Stimulated activated naive CD8-positive, alpha-beta T cell treated with anti-CD3 and anti-CD28 coated beads, Interleukin-15, Interleukin-2, amounts not matched to agents 100 ng/mL and 50 ng/mL, for 24 hours (primary cell): ENCODE results near the gene RAD50.
A peak's percentile ranks its signal among the peaks of the same experiment; 100 is the strongest.

Experiments
- H3K27ac Mint-ChIP-seq: one replicate; pipeline ENCODE4 v1.8.0; 2021; ENCODE audit warnings: mild to moderate bottlenecking, mixed read lengths
- H3K27me3 Mint-ChIP-seq: one replicate; pipeline ENCODE4 v1.8.0; 2021; ENCODE audit warnings: mixed read lengths
- H3K36me3 Mint-ChIP-seq: one replicate; pipeline ENCODE4 v1.8.0; 2021; ENCODE audit warnings: low read depth, mixed read lengths
- H3K4me1 Mint-ChIP-seq: one replicate; pipeline ENCODE4 v1.8.0; 2021; ENCODE audit warnings: low read depth, mixed read lengths
- H3K4me3 Mint-ChIP-seq: one replicate; pipeline ENCODE4 v1.8.0; 2021; ENCODE audit warnings: mild to moderate bottlenecking, mixed read lengths
- H3K9me3 Mint-ChIP-seq: one replicate; pipeline ENCODE4 v1.8.0; 2021; ENCODE audit warnings: mixed read lengths

Gene RAD50

GRCh38 chr5:132637241-132637640, 80.5 kb downstream of the RAD50 start:
- H3K4me1 Mint-ChIP-seq: peaks cover 76% of the 10 kb centered on the region
- peak overlapping the region; percentile 29 for H3K27ac Mint-ChIP-seq
- H3K9me3 Mint-ChIP-seq: no peaks in the 10 kb centered on the region
- no peaks in the 10 kb centered on the region for H3K27me3 Mint-ChIP-seq
- peaks cover 72% of the 10 kb centered on the region for H3K36me3 Mint-ChIP-seq
- no peak overlapping the region for H3K4me3 Mint-ChIP-seq

- Mint-ChIP-seq H3K9me3 (no peaks in the 10 kb centered on the region), H3K4me1 (peaks cover 86% of the 10 kb centered on the region), H3K27ac (no peak overlapping the region), H3K27me3 (no peaks in the 10 kb centered on the region), H3K36me3 (peaks cover 76% of the 10 kb centered on the region), H3K4me3 (no peak overlapping the region)
These were observed 82.9 kb downstream of the RAD50 start for GRCh38 chr5:132639706-132640130.

- H3K4me3 Mint-ChIP-seq: no peak overlapping the region
- H3K4me1 Mint-ChIP-seq: peaks cover 77% of the 10 kb centered on the region
- no peaks in the 10 kb centered on the region for H3K9me3 Mint-ChIP-seq
- peak overlapping the region; percentile 85 for H3K27ac Mint-ChIP-seq
- peaks cover 79% of the 10 kb centered on the region for H3K36me3 Mint-ChIP-seq
- no peaks in the 10 kb centered on the region for H3K27me3 Mint-ChIP-seq
These were observed 83.8 kb downstream of the RAD50 start for GRCh38 chr5:132640613-132641012.

DNA sequence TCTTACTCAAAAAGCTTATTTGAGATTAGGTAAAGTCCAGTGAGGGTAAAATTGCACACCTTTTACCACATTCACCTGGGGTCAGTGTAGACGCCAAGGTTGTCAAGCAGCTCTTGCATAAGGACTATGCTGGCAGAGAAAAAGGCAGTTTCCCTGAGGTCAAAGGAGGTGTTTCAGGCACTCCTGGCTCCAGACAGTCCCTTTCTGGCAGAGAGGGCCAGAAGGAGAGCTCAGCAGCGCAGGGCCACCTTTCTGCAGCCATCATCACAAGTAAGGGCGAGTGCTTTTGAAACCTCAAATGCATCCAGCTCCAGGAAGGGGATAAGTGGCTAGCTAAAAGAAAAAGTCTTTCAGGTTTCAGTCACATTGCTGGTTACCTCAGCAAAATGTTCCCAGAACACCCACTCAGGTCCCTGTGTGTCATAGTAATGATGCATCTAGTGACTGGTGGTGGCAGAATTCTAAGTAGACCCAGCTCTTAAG, 84.5 kb downstream of the RAD50 start:
- no peaks in the 10 kb centered on the region for H3K27me3 Mint-ChIP-seq
- no peak overlapping the region for H3K4me3 Mint-ChIP-seq
- H3K9me3 Mint-ChIP-seq: no peaks in the 10 kb centered on the region
- H3K4me1 Mint-ChIP-seq: peaks cover 70% of the 10 kb centered on the region
- H3K27ac Mint-ChIP-seq: peak overlapping the region; percentile 85
- peaks cover 76% of the 10 kb centered on the region for H3K36me3 Mint-ChIP-seq

GRCh38 chr5:132641841-132642240, 85.1 kb downstream of the RAD50 start:
- Mint-ChIP-seq H3K4me1 (peaks cover 65% of the 10 kb centered on the region), H3K36me3 (peaks cover 72% of the 10 kb centered on the region), H3K27ac (peak overlapping the region; percentile 79)

GRCh38 chr5:132644177-132644576, 87.4 kb downstream of the RAD50 start:
- peaks cover 6% of the 10 kb centered on the region for H3K27me3 Mint-ChIP-seq
- peaks cover 42% of the 10 kb centered on the region for H3K4me1 Mint-ChIP-seq
- H3K4me3 Mint-ChIP-seq: no peak overlapping the region
- H3K9me3 Mint-ChIP-seq: peaks cover 11% of the 10 kb centered on the region
- H3K36me3 Mint-ChIP-seq: peaks cover 53% of the 10 kb centered on the region
- no peak overlapping the region for H3K27ac Mint-ChIP-seq

More at GRCh38 chr5:132641841-132642240, 85.1 kb downstream of the RAD50 start:
- Mint-ChIP-seq H3K4me3 (peak overlapping the region; percentile 26), H3K27me3 (no peaks in the 10 kb centered on the region), H3K9me3 (no peaks in the 10 kb centered on the region)

- peaks cover 17% of the 10 kb centered on the region for H3K4me1 Mint-ChIP-seq
- H3K4me3 Mint-ChIP-seq: no peak overlapping the region
- H3K36me3 Mint-ChIP-seq: peaks cover 33% of the 10 kb centered on the region
- H3K27me3 Mint-ChIP-seq: peaks cover 12% of the 10 kb centered on the region
- no peak overlapping the region for H3K27ac Mint-ChIP-seq
- H3K9me3 Mint-ChIP-seq: peaks cover 11% of the 10 kb centered on the region
These were observed 89.9 kb downstream of the RAD50 start for GRCh38 chr5:132646583-132647266.

GRCh38 chr5:132647473-132647872, 90.7 kb downstream of the RAD50 start:
- no peak overlapping the region for H3K4me3 Mint-ChIP-seq
- no peak overlapping the region for H3K27ac Mint-ChIP-seq
- peaks cover 9% of the 10 kb centered on the region for H3K4me1 Mint-ChIP-seq
- peaks cover 31% of the 10 kb centered on the region for H3K36me3 Mint-ChIP-seq
- peaks cover 19% of the 10 kb centered on the region for H3K27me3 Mint-ChIP-seq
- peaks cover 11% of the 10 kb centered on the region for H3K9me3 Mint-ChIP-seq

- peaks cover 11% of the 10 kb centered on the region for H3K9me3 Mint-ChIP-seq
- H3K36me3 Mint-ChIP-seq: peaks cover 22% of the 10 kb centered on the region
- H3K4me1 Mint-ChIP-seq: peaks cover under 1% of the 10 kb centered on the region
- peaks cover 20% of the 10 kb centered on the region for H3K27me3 Mint-ChIP-seq
- H3K27ac Mint-ChIP-seq: no peak overlapping the region
- no peak overlapping the region for H3K4me3 Mint-ChIP-seq
These were observed 91.6 kb downstream of the RAD50 start for GRCh38 chr5:132648355-132648754.

DNA sequence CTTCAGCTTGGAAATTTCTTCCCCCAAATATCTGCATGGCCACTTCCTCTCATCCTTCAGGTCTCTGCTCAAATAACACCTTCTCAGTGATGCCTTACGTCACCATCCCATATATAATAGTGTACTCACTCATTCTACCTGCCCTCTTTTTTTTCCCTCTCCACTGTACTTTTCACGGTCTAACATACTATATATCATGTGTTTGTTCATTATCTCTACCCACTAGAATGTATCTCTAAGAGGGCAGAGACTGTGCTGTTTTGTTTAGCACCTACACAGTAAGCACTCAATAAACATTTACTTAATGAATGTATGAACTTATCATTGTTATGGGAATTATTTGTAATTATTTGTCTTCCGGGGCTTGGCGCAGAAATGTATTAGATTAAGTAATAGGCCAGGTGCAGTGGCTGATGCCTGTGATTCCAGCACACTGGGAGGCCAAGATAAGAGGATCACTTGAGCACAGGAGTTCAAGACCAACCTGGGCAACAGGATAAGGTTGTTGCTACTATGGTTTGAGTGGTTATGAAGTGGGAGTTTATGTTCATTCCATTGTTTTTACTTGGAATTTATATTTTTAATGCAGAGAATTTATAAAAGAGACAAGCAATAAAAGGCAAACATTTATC, 95.2 kb downstream of the RAD50 start:
- H3K27me3 Mint-ChIP-seq: peaks cover 42% of the 10 kb centered on the region
- peaks cover 5% of the 10 kb centered on the region for H3K36me3 Mint-ChIP-seq
- H3K27ac Mint-ChIP-seq: no peak overlapping the region
- H3K4me3 Mint-ChIP-seq: no peak overlapping the region
- H3K4me1 Mint-ChIP-seq: peaks cover 9% of the 10 kb centered on the region
- peaks cover 11% of the 10 kb centered on the region for H3K9me3 Mint-ChIP-seq

- Mint-ChIP-seq H3K27me3 (peaks cover 46% of the 10 kb centered on the region), H3K4me1 (peaks cover 22% of the 10 kb centered on the region), H3K4me3 (no peak overlapping the region), H3K27ac (no peak overlapping the region), H3K9me3 (peaks cover 1% of the 10 kb centered on the region), H3K36me3 (peaks cover 5% of the 10 kb centered on the region)
These were observed 96.9 kb downstream of the RAD50 start for GRCh38 chr5:132653716-132654115.

GRCh38 chr5:132655821-132656773, 99.3 kb downstream of the RAD50 start:
- Mint-ChIP-seq H3K36me3 (peaks cover 5% of the 10 kb centered on the region), H3K27ac (peak overlapping the region; percentile 74), H3K4me3 (peak overlapping the region; percentile 30), H3K27me3 (peaks cover 39% of the 10 kb centered on the region), H3K4me1 (peaks cover 35% of the 10 kb centered on the region), H3K9me3 (no peaks in the 10 kb centered on the region)

GRCh38 chr5:132656774-132657355, 100.1 kb downstream of the RAD50 start:
- H3K4me3 Mint-ChIP-seq: peak overlapping the region; percentile 30
- peaks cover 37% of the 10 kb centered on the region for H3K27me3 Mint-ChIP-seq
- peak overlapping the region; percentile 74 for H3K27ac Mint-ChIP-seq
- H3K36me3 Mint-ChIP-seq: peaks cover 4% of the 10 kb centered on the region
- peaks cover 43% of the 10 kb centered on the region for H3K4me1 Mint-ChIP-seq
- no peaks in the 10 kb centered on the region for H3K9me3 Mint-ChIP-seq

DNA sequence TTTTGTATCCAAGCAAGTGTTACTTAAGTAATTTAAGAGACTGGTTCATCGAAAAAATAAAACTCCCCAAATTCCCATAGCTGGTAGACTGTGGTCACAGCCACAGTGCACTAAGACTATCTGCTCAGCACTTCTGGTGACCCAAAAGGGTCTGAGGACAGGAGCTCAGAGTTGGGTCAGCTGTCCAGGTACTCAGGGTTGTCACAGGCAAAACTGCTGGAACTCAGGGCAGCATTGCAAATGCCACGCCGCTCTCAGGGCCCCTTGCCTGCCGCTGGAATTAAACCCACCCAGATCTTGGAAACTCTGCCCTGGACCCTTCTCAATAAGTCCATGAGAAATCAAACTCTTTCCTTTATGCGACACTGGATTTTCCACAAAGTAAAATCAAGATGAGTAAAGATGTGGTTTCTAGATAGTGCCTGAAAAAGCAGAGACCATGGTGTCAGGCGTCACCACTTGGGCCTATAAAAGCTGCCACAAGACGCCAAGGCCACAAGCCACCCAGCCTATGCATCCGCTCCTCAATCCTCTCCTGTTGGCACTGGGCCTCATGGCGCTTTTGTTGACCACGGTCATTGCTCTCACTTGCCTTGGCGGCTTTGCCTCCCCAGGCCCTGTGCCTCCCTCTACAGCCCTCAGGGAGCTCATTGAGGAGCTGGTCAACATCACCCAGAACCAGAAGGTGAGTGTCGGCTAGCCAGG, 101.1 kb downstream of the RAD50 start, which contains the start of gene IL13:
TSS of gene IL13 (plus strand) at position 498 of the 705 bp plus-strand sequence. CDS start at position 512, 14 bp downstream.
- peak within 1 kb of the TSS; percentile 49 for H3K4me3 Mint-ChIP-seq
- peak within 1 kb of the TSS; percentile 74 for H3K27ac Mint-ChIP-seq
- H3K9me3 Mint-ChIP-seq: no peaks in the 10 kb centered on the region
- peaks cover 52% of the 10 kb centered on the region for H3K4me1 Mint-ChIP-seq
- H3K27me3 Mint-ChIP-seq: peaks cover 32% of the 10 kb centered on the region
- no peaks in the 10 kb centered on the region for H3K36me3 Mint-ChIP-seq
